T-cell (primary cell): ENCODE data around the gene PPIF. TPM values are rescaled to one million over a fixed set of nuclear protein-coding genes. Genes with fewer than 3 reads are reported as not detected.

Experiments used
- ATAC-seq, 4 experiments: fragments of 200-7000 bp in 3 of 4; fragments of 150-1000 bp in 1 of 4; cut with Tn5 transposase; replicated peaks in 1 of 4; 1 replicate in 3 of 4; 2 replicates in 1 of 4; pipeline ENCODE4 v1.10.0; 2021; ENCODE audit warnings: moderate library complexity in 3 of 4, mild to moderate bottlenecking in 2 of 4, moderate number of reproducible peaks in 1 of 4
- CTCF ChIA-PET, 2 donors: fragments of 300-600 bp; sonication (Branson Sonifier 250); formaldehyde crosslinking; loops; one replicate each; lab custom pipeline; 2022; ENCODE audit warnings: antibody characterized with exemption in 2 of 2; lab: Charles Lee
- POLR2A ChIA-PET, 2 donors: fragments of 300-600 bp; sonication (Branson Sonifier 250); formaldehyde crosslinking; loops; one replicate each; lab custom pipeline; 2022; ENCODE audit warnings: antibody characterized with exemption in 2 of 2; lab: Charles Lee
- DNase-seq, 35 experiments: peaks; one replicate each; pipeline versions ENCODE4 v3.0.0 to v3.0.0-alpha.2; 2013 to 2023
- H3K27ac ChIP-seq: one replicate; pipeline ENCODE4 v1.5.1; 2013; ENCODE audit warnings: low read length
- H3K27me3 ChIP-seq, 2 experiments: replicated peaks in 1 of 2; 1 replicate in 1 of 2; 2 replicates in 1 of 2; pipeline versions ENCODE4 v1.6.1 to v1.7.0; 2013; ENCODE audit warnings: low read length in 1 of 2, mixed read lengths in 1 of 2; ENCODE audit not compliant: control insufficient read depth in 2 of 2, insufficient read depth in 2 of 2; ENCODE audit errors: extremely low read depth in 1 of 2
- H3K36me3 ChIP-seq, 2 donors: 1 replicate in 1 of 2; 2 replicates in 1 of 2; pipeline versions ENCODE4 v1.6.1 to v1.7.0; 2013; ENCODE audit warnings: low read length in 1 of 2; ENCODE audit not compliant: control insufficient read depth in 2 of 2, insufficient read depth in 1 of 2; ENCODE audit errors: extremely low read depth in 1 of 2
- H3K4me1 ChIP-seq, 2 experiments: 1 replicate in 1 of 2; 2 replicates in 1 of 2; pipeline versions ENCODE4 v1.6.1 to v1.7.0; 2013; ENCODE audit warnings: low read length in 2 of 2, mixed read lengths in 1 of 2; ENCODE audit not compliant: insufficient read depth in 2 of 2, control insufficient read depth in 1 of 2; ENCODE audit errors: extremely low read depth in 1 of 2
- H3K4me3 ChIP-seq, 2 donors: 1 replicate in 1 of 2; 2 replicates in 1 of 2; pipeline versions ENCODE4 v1.5.1 to v1.7.0; 2013; ENCODE audit warnings: mild to moderate bottlenecking in 2 of 2, low read length in 1 of 2, moderate library complexity in 1 of 2; ENCODE audit not compliant: control insufficient read depth in 1 of 2; ENCODE audit errors: extremely low read depth in 1 of 2
- H3K9me3 ChIP-seq: 2 replicates; pipeline ENCODE4 v1.7.0; 2013
- H3K27ac Mint-ChIP-seq, 2 donors: one replicate each; pipeline ENCODE4 v1.8.0; 2020 to 2021; ENCODE audit warnings: mild to moderate bottlenecking in 2 of 2, mixed read lengths in 2 of 2
- H3K27me3 Mint-ChIP-seq, 2 donors: one replicate each; pipeline ENCODE4 v1.8.0; 2021 to 2022; ENCODE audit warnings: mixed read lengths in 2 of 2
- H3K36me3 Mint-ChIP-seq: one replicate; pipeline ENCODE4 v1.8.0; 2021; ENCODE audit warnings: mixed read lengths
- H3K4me1 Mint-ChIP-seq, 3 donors: one replicate each; pipeline ENCODE4 v1.8.0; 2020 to 2022; ENCODE audit warnings: mixed read lengths in 3 of 3, mild to moderate bottlenecking in 1 of 3
- H3K4me3 Mint-ChIP-seq, 3 donors: one replicate each; pipeline ENCODE4 v1.8.0; 2020 to 2022; ENCODE audit warnings: mild to moderate bottlenecking in 3 of 3, mixed read lengths in 3 of 3, moderate library complexity in 3 of 3
- H3K9me3 Mint-ChIP-seq, 3 donors: one replicate each; pipeline ENCODE4 v1.8.0; 2020 to 2022; ENCODE audit warnings: mixed read lengths in 3 of 3
- WGBS: methylation state at CpG from one replicate; pipeline ENCODE4 v1.1.5; 2013; ENCODE audit warnings: missing lambda C conversion rate; ENCODE audit not compliant: insufficient coverage; 5-methylcytosine and 5-hydroxymethylcytosine counted together
- total RNA-seq, 35 experiments: library from RNA in 6 of 35; stranded (reverse) in 6 of 35; fragments of 120-200 nt in 1 of 35; gene quantifications; one replicate each; pipeline versions ENCODE4 v1.2.1 to v1.2.4 and lab custom pipeline; 2013 to 2026

The PPIF gene
- total RNA-seq, 5 donors from 2014 or later (not counting 1 experiment from before 2014, with no cell fraction given): 25.6 to 36.2 (median 31.3) TPM

DNA sequence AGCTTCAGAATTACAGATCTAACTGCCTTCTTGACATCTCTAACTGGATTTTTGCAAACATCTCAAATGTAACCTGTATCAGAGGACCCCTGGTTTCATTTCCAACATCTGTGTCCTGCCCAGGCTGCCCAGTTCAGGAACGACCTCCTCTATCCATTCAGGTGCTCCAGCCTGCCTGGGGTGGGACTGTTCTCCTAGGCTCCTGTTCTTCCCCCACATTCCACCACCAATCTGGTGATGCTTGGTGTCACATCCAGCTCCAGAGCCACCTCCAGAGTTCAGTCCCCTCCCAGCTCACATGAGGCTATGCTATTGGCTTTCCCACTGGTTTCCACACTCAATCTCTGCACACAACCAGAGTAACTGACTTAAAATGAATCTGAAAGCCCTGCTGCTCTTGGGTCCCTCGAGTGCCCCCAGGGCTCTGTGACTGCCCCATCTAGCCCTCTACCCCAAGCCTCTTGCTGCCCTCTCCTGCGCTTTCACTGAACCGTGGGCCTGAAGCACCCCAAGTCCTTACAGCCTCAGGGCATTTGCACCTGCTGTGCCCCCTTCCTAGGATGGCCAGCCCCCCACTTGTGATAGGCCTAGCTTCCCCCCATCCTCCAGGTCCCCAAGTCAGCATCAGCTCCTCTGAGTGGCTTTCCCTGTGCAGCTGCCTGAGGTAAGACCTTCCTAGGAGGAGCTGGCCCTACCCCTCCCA, 46.1 kb downstream of the PPIF start:
- Mint-ChIP-seq H3K4me1 (no peaks in the 10 kb centered on the region), H3K9me3 (no peaks in the 10 kb centered on the region), H3K36me3 (no peaks in the 10 kb centered on the region), H3K27me3 (no peaks in the 10 kb centered on the region), H3K4me3 (no peak overlapping the region), H3K27ac (no peak overlapping the region)
- H3K4me1 ChIP-seq: no peaks in the 10 kb centered on the region
- H3K27me3 ChIP-seq: no peaks in the 10 kb centered on the region
- no peak overlapping the region for H3K27ac ChIP-seq
- no peak for ATAC-seq
- H3K9me3 ChIP-seq: no peaks in the 10 kb centered on the region
- ChIA-PET CTCF (interaction anchor here in 1 of 2 donors (0.7 kb wide), 1 partner anchor 299 kb away, joined by 3 read pairs; no protein-coding TSS in a partner anchor), POLR2A (no interaction called here)
- WGBS: 65% methylated on average over 4 of the region's 4 CpGs
- DNase-seq: no peak
- H3K36me3 ChIP-seq: no peaks in the 10 kb centered on the region
- no peak overlapping the region for H3K4me3 ChIP-seq

DNA sequence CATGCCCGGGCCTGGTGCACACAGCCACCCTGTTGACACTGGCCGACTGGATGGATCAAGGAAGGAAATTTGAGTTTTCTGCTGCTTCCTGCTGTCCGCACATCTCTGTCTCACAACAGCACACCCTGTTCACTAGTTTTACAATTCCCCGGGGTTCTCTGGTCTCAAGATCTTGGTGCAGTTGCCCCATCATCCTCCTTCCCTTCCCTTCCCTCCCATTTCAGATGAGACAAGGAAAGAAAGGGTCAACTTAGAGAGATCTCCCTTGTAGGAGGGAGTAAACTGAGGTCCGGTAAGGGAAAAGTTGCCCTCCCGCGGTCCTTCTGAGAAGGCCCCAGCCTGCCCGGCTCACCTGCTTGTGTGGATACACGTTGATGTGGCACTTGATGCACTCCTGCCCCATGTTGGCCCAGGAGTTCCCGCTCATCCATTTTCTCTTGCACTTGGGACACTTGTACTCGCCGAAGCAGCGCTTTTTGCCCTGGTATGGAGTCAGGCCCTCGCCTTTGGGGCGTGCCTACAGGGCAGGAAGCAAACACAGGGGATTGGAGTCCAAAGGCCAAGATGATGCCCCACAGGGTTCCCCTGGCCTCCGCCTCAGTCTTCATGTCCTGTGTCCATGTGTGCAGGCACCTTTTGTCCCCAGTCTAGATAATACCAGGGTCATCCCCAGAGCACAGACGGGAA, 46.8 kb downstream of the PPIF start:
- POLR2A ChIA-PET: no interaction called here
- no peaks in the 10 kb centered on the region for H3K4me1 Mint-ChIP-seq
- no peak for DNase-seq

DNA sequence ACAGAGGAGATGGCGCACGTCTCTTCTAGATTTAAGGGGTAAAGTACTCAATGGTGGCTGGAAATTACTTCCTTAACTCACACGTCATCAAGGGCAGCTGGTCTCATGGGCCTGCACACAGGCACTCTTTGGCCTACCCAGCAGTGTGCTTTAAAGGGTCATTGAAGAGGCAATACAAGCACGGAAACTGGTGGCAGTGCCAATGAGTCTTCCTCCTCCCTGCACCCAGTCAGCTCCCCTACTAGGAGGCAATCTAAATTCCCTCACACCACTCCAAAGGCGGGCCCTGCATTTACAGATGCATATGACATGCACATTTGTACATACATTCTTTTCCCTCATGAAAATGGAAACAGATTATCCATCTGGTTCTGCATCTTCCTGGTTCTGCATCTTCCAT, 47.4 kb downstream of the PPIF start:
- H3K27me3 Mint-ChIP-seq: peaks cover 0 to 2% of the 10 kb centered on the region in 2 donors
- no peak overlapping the region for H3K27ac Mint-ChIP-seq
- ATAC-seq (no peak), DNase-seq (no peak)
- Histone ChIP-seq H3K4me1 (no peaks in the 10 kb centered on the region), H3K27ac (no peak overlapping the region), H3K36me3 (no peaks in the 10 kb centered on the region), H3K9me3 (no peaks in the 10 kb centered on the region), H3K27me3 (no peaks in the 10 kb centered on the region), H3K4me3 (no peak overlapping the region)
- H3K4me3 Mint-ChIP-seq: no peak overlapping the region
- H3K36me3 Mint-ChIP-seq: no peaks in the 10 kb centered on the region
- ChIA-PET POLR2A (no interaction called here), CTCF (no interaction called here)
- no peaks in the 10 kb centered on the region for H3K9me3 Mint-ChIP-seq
- WGBS: 96% methylated on average over 3 of the region's 5 CpGs
- no peaks in the 10 kb centered on the region for H3K4me1 Mint-ChIP-seq

More for the DNA sequence above, 46.8 kb downstream of the PPIF start:
- 92% methylated on average over 12 of the region's 17 CpGs for WGBS
- Mint-ChIP-seq H3K36me3 (no peaks in the 10 kb centered on the region), H3K27ac (no peak overlapping the region), H3K27me3 (no peaks in the 10 kb centered on the region), H3K4me3 (no peak overlapping the region), H3K9me3 (no peaks in the 10 kb centered on the region)
- H3K4me3 ChIP-seq: no peak overlapping the region
- H3K27me3 ChIP-seq: no peaks in the 10 kb centered on the region
- ATAC-seq: no peak
- no peaks in the 10 kb centered on the region for H3K9me3 ChIP-seq
- H3K4me1 ChIP-seq: no peaks in the 10 kb centered on the region
- no peaks in the 10 kb centered on the region for H3K36me3 ChIP-seq
- H3K27ac ChIP-seq: no peak overlapping the region
- CTCF ChIA-PET: no interaction called here

DNA sequence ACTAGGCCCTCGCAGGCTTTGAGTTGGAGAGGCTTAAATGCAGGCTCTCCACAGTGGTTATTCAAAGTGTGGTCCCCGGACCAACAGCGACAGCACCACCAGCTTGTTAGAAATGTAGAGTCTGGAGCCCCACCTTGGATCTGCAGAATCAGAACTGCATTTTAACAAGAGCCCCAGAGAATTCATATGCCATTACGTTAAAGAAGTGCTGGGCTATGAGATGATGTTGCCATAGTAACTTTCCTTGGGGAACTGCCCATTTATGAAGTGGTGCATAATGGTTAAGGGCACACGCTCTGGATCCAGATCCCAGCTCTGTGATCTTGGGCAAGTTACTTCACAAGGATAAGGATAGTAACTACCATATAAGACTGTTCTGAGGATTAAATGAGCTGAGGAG, 49.3 kb downstream of the PPIF start:
- POLR2A ChIA-PET: no interaction called here
- H3K4me1 Mint-ChIP-seq: no peaks in the 10 kb centered on the region
- H3K27me3 Mint-ChIP-seq: peaks cover 0 to 2% of the 10 kb centered on the region in 2 donors
- no peak for DNase-seq
- no peaks in the 10 kb centered on the region for H3K36me3 Mint-ChIP-seq
- WGBS: 100% methylated on average over 2 of the region's 5 CpGs
- H3K9me3 ChIP-seq: no peaks in the 10 kb centered on the region
- CTCF ChIA-PET: interaction anchor here in 1 of 2 donors (0.9 kb wide), 1 partner anchor 22 kb away, joined by 3 read pairs; no protein-coding TSS in a partner anchor
- no peaks in the 10 kb centered on the region for H3K4me1 ChIP-seq
- H3K9me3 Mint-ChIP-seq: no peaks in the 10 kb centered on the region
- H3K27me3 ChIP-seq: no peaks in the 10 kb centered on the region
- H3K36me3 ChIP-seq: no peaks in the 10 kb centered on the region
- H3K27ac ChIP-seq: no peak overlapping the region
- no peak overlapping the region for H3K4me3 Mint-ChIP-seq
- no peak for ATAC-seq
- no peak overlapping the region for H3K27ac Mint-ChIP-seq
- H3K4me3 ChIP-seq: no peak overlapping the region

DNA sequence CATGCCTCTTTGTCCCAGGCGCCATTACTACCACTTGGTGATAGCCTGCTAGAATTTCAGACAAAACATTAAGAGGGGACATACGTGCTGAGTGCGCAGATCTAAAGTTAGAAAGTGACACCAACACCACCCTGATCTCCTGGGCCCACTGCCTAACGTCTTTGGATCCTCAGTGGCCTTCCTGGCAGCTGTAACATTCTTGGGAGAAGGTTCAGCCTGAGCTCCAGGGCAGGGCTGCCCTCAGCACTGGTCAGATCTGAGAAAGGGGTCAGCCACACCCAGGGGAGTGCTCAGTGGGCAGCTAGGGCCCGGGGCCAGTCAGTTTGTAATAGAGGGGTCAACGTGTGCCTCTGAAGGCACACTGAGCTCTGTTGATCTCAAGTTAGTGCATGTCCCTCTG, 49.8 kb downstream of the PPIF start:
- Mint-ChIP-seq H3K9me3 (no peaks in the 10 kb centered on the region), H3K4me3 (no peak overlapping the region), H3K36me3 (no peaks in the 10 kb centered on the region), H3K27ac (no peak overlapping the region), H3K4me1 (no peaks in the 10 kb centered on the region), H3K27me3 (peaks cover 0 to 2% of the 10 kb centered on the region in 2 donors)
- Histone ChIP-seq H3K27me3 (no peaks in the 10 kb centered on the region), H3K36me3 (no peaks in the 10 kb centered on the region), H3K27ac (no peak overlapping the region), H3K9me3 (no peaks in the 10 kb centered on the region), H3K4me1 (no peaks in the 10 kb centered on the region), H3K4me3 (no peak overlapping the region)
- DNase-seq (no peak), ATAC-seq (no peak)
- ChIA-PET CTCF (no interaction called here), POLR2A (no interaction called here)
- WGBS: 86% methylated on average over 3 of the region's 6 CpGs

DNA sequence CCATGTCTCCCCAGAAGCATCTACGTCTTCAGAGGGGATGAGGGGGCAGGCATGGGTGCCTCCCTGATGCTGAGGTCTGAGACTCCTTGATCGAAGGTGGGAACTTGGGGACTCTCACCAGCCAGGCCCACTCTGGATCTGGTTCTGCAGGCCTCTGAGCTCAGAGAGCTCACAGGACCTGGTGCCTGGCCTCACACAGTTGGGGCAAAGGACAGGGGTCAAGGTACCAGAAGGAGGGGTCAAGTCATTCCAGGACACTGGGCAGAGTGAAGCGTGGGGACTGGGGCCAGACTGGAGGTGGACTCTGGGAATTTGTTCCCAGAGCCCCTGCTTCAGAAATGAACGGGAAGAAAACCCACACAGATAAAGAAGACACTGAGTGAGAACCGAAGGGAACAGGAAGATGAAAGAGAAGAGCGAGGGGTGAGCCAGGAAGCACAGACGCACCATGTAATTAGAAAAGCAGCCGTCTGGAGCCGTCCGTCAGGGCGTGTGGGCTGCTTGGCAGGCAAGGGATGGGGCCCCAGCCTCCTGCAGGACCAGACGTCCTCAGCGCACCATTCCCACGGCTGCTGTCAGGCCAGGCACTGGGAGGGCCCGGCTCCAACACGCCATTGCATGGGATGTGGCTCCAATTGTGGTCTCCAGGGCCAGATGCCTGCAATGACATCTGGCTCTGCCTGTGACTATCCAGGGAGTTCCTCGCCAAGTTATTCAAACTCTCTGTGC, 50.5 kb downstream of the PPIF start:
- ATAC-seq: no peak
- Histone ChIP-seq H3K27me3 (no peaks in the 10 kb centered on the region), H3K4me3 (no peak overlapping the region), H3K4me1 (no peaks in the 10 kb centered on the region), H3K36me3 (no peaks in the 10 kb centered on the region), H3K9me3 (no peaks in the 10 kb centered on the region), H3K27ac (no peak overlapping the region)
- no peaks in the 10 kb centered on the region for H3K4me1 Mint-ChIP-seq
- ChIA-PET CTCF (no interaction called here), POLR2A (no interaction called here)
- WGBS: 83% methylated on average over 13 of the region's 17 CpGs
- no peak overlapping the region for H3K4me3 Mint-ChIP-seq
- no peaks in the 10 kb centered on the region for H3K9me3 Mint-ChIP-seq
- no peaks in the 10 kb centered on the region for H3K36me3 Mint-ChIP-seq
- H3K27me3 Mint-ChIP-seq: peaks cover 0 to 2% of the 10 kb centered on the region in 2 donors
- DNase-seq: no peak
- H3K27ac Mint-ChIP-seq: no peak overlapping the region
